Activated T-cell treated with anti-CD3 and anti-CD28 coated beads for 4 hours (primary cell): ENCODE results near the gene LMO3.

Experiments used
- DNase-seq: peaks from one replicate; pipeline ENCODE4 v3.0.0-alpha.2; 2020

Gene LMO3

GRCh38 chr12:16606117-16606200 lies at the start of gene LMO3:
TSS of gene LMO3 (minus strand) at chr12:16606162. CDS start at chr12:16600860, 5,302 bp downstream.
- no peak for DNase-seq

DNA sequence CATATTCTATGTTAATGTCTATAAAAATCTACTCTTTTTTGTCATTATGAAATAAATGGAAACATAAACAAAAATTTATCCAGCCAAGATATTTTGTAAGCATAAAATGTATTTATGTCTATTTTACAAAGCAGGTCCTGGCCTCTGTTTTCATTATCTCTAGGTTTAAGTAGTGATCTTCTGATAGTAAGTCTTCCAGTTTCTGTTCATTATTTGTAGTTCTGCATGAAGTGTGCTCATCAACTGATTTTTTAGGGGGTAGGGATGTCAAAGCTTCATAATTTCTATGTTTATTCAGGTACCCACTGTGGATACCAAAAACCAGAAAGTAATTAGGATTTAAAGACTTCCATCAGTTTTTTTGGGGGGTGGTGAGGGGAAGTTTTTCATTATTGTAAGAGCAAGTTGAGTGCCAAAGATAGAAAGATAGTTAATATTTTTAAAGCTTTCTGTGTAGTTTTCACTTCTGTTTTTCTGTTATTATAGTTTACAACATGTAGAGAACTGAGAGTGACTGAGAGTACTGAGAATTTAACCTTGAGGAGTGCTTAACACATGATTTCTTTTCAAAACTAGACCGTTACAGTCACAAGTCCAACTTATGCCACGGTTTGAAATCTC lies 30.6 kb upstream of the LMO3 start:
- DNase-seq = no peak

- no peak for DNase-seq
These were observed 28.8 kb upstream of the LMO3 start for GRCh38 chr12:16634786-16635185.

DNA sequence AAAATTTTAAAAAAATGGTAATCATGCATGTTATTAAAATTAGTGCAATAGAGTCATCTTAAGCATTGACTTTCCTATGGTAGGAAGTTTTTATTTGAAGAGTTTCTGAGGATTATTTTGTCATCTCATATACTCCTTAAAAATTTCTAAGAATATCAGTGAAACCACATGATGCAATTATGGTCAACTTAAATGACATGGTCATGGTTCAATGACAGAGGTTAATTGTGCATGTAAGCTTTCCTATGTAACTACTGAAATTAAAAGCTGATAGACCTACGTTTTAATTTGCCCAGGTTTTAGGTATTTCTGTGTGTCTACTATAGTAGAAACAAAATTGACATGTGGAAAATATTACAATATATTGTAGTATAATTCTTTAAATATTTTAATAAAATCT lies 21.0 kb upstream of the LMO3 start:
- DNase-seq = no peak

- no peak for DNase-seq
These were observed 16.4 kb upstream of the LMO3 start for GRCh38 chr12:16622338-16622737.

DNA sequence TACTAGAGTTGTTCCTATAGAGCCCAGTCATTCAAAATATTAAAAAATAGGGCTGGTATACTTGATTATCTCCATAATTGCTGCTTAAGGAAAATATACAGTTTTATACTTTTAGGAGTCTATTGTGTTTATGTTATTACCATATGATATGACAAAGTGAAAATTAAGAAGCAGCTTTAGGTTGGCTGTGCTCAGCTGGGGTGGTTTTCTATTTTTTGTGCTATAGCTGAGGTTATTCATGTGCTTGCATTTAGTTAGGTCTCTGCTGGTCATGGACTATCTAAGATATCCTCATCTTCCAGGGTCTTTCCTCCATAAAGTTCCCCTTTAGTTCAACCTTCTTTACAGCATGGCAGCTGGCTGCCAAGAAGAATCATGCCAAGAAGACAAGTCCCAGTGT lies 13.6 kb upstream of the LMO3 start:
- no peak for DNase-seq

GRCh38 chr12:16618256-16618655 lies 12.3 kb upstream of the LMO3 start:
- DNase-seq = no peak

GRCh38 chr12:16613199-16613598 lies 7.2 kb upstream of the LMO3 start:
- no peak for DNase-seq

DNA sequence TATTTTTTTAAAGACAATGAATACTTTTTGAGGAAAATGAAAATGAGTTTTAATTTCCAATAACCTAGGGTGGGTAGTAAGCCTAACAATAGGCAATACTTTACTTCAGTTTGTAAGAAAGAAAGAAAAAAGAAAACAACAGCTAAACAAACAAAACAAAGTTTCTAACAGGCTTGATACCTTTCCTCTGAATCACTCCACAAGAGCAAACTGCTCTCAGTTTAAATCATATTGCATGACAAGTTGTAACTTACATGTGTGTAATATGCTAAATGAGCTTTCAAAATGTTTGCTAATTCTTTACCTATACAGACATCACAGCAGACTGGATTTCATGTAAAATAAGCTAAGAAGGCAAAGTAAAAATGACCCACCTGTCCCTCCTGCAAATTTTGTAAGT lies 6.7 kb upstream of the LMO3 start:
- no peak for DNase-seq

GRCh38 chr12:16611146-16611545 lies 5.2 kb upstream of the LMO3 start:
- DNase-seq = no peak

- no peak for DNase-seq
These were observed 4.8 kb upstream of the LMO3 start for GRCh38 chr12:16610743-16611142.

GRCh38 chr12:16610001-16610585 lies 4.1 kb upstream of the LMO3 start:
- no peak for DNase-seq

- no peak for DNase-seq
These were observed 3.1 kb upstream of the LMO3 start for GRCh38 chr12:16608946-16609539.

GRCh38 chr12:16607906-16608775 lies 2.2 kb upstream of the LMO3 start:
- DNase-seq = no peak

DNA sequence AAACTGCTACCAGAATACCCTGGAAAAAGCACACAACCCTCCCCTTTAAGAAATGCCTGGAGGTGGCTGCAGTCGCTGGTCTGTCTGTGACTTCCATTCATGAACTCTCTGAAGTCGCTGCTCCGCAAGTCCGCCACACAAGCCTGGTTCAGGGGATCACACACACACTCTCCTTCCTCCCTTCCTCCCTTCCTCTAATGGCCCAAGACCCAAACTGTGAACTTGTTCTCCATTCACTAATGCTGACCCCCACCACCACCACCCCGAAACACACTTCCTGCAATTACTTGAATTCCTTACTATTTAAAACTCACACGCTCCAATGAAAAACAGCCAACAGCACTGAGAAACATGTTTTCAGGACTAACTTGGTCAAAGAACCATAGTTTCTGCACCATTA lies 1.0 kb upstream of the LMO3 start:
- DNase-seq = no peak

- no peak for DNase-seq
These were observed 363 bp upstream of the LMO3 start for GRCh38 chr12:16606201-16606849.

DNA sequence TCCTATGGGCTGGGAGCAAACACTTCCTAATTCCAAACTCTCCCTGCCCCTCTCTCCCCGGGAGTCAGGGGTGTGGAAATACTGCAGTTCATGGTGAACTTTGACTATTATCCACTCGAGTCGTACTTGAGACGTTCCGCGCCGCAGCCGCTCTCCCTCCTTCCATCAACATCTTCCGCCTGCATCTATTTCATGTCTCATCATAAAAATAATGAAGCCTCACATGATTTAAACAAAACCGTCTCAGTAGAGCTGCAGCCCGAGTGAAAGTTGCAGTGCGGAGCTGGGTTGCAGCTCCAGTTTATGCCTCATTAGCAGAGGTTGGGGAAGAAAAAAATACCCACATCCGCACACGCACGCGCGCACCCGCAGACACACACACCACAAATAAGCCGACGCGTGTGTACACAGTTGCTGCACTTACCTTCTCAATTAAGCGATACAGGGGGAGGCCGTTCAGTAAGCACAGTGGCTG lies 283 bp downstream of the LMO3 start:
- DNase-seq = no peak

- DNase-seq = no peak
These were observed 1.2 kb downstream of the LMO3 start for GRCh38 chr12:16604596-16605252.

- DNase-seq = no peak
These were observed 1.9 kb downstream of the LMO3 start for GRCh38 chr12:16603916-16604575.

DNA sequence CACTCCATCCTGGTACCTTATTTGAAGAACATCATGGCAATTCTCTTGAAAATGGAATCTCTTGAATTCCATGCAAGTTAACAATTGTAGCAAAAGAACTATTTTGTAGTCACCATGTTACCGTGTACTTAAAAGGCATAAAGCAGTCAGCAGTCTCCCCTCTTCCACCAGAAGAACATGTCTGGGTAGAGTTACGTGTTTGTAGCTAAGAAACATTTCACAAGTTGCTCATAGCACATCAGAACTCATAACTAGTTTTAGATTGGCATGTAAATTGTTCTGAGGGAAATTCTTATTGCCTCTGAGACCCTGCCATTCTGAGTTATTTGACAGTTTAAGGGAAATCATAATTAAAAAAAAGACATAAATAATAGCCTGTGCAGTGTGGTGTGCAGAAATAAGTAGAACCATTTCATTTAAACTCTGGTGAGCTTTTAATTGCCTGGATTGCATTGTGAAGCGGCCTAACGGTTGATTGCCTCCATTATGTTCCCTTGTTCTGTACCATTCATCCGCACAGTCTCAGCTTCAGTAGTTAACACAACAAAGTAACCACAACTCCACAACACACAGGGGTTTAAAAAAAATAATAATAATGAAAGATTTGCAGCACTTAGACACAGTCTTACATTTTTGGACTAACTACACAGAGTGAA lies 2.6 kb downstream of the LMO3 start:
- no peak for DNase-seq

DNA sequence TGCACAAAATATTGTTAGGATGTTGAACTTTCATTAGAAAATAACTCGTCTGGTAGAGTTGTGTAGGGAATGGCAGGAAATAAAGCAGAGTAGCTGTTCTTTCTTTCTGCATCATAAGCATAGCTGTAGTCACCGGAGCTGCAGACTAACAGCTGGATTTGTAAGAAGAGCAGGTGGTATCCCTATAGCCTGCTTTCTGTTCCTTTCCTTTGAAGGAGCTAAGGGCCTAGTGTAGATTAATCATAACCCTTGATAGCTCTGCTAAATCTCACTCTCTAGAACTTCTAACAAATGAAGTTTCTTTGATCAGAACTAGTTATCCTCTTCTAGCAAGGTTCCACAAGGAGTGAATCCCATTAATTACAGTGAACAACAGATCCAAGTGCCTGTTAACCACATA lies 3.5 kb downstream of the LMO3 start:
- no peak for DNase-seq

GRCh38 chr12:16600525-16600924 lies 5.4 kb downstream of the LMO3 start:
- no peak for DNase-seq
